Loucy (cell line): ENCODE measurements around the gene TPBGL.

Experiments
- EZH2phosphoT487 ChIP-seq: fragments of 200-600 bp; IDR thresholded peaks from 2 replicates; pipeline ENCODE4 v1.6.1; 2018; ENCODE audit warnings: antibody characterized with exemption, mild to moderate bottlenecking, moderate library complexity, borderline replicate concordance
- TF ChIP-seq, protein P1 (sequence below): fragments of 200-600 bp; sonication (generic); conservative IDR thresholded peaks from 2 replicates; pipeline ENCODE4 v1.5.1; 2014; ENCODE audit warnings: mild to moderate bottlenecking, antibody characterized with exemption, low read length

DNA sequence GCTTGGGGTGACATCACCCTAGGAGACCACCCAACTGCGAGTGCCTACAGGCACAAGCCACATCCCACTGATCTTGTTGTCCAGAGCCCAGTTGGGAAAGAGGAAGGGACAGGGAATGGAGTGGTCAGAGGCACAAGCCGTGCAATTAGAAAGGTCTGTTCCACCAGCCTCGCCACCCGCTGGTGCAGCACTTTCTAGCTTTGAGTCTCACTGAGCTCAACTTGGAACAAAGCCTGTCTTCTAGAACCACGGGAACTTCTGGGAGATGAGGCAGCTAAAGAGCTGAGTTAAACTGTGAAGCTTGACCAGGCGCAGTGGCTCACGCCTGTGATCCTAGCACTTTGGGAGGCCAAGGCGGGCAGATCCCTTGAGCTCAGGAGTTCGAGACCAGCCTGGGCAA, 29.3 kb downstream of the TPBGL start:
- TF ChIP-seq, protein P1, sequence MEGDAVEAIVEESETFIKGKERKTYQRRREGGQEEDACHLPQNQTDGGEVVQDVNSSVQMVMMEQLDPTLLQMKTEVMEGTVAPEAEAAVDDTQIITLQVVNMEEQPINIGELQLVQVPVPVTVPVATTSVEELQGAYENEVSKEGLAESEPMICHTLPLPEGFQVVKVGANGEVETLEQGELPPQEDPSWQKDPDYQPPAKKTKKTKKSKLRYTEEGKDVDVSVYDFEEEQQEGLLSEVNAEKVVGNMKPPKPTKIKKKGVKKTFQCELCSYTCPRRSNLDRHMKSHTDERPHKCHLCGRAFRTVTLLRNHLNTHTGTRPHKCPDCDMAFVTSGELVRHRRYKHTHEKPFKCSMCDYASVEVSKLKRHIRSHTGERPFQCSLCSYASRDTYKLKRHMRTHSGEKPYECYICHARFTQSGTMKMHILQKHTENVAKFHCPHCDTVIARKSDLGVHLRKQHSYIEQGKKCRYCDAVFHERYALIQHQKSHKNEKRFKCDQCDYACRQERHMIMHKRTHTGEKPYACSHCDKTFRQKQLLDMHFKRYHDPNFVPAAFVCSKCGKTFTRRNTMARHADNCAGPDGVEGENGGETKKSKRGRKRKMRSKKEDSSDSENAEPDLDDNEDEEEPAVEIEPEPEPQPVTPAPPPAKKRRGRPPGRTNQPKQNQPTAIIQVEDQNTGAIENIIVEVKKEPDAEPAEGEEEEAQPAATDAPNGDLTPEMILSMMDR = no peak
- TF ChIP-seq EZH2phosphoT487 = no peak
